Testis (tissue), 2 donors: ENCODE measurements around the gene HNF1B.

Source experiments
- POLR2A ChIP-seq: fragments of 450-650 bp; IDR thresholded peaks from one replicate; pipeline ENCODE4 v1.6.1; 2017; ENCODE audit warnings: antibody characterized with exemption, mild to moderate bottlenecking, moderate library complexity
- TF ChIP-seq, protein P1 (sequence below), 3 experiments: fragments of 450-650 bp in 2 of 3; fragments of 200-600 bp in 1 of 3; sonication (generic) in 1 of 3; IDR thresholded peaks; one replicate each; pipeline ENCODE4 v1.5.1; 2016 to 2019; ENCODE audit warnings: antibody characterized with exemption in 3 of 3, mild to moderate bottlenecking in 2 of 3, moderate library complexity in 1 of 3

GRCh38 chr17:37648555-37648954 is 96.3 kb downstream of the HNF1B start:
- TF ChIP-seq, protein P1, sequence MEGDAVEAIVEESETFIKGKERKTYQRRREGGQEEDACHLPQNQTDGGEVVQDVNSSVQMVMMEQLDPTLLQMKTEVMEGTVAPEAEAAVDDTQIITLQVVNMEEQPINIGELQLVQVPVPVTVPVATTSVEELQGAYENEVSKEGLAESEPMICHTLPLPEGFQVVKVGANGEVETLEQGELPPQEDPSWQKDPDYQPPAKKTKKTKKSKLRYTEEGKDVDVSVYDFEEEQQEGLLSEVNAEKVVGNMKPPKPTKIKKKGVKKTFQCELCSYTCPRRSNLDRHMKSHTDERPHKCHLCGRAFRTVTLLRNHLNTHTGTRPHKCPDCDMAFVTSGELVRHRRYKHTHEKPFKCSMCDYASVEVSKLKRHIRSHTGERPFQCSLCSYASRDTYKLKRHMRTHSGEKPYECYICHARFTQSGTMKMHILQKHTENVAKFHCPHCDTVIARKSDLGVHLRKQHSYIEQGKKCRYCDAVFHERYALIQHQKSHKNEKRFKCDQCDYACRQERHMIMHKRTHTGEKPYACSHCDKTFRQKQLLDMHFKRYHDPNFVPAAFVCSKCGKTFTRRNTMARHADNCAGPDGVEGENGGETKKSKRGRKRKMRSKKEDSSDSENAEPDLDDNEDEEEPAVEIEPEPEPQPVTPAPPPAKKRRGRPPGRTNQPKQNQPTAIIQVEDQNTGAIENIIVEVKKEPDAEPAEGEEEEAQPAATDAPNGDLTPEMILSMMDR (IDR thresholded peaks at IDR 0.05), result no peak
- TF ChIP-seq POLR2A, result no peak
